Epidermal melanocyte (primary cell): ENCODE data around the gene DLEU7.

ENCODE experiments used
- DNase-seq: peaks from one replicate; pipeline ENCODE4 v3.0.0; 2011; ENCODE audit warnings: low spot score; ENCODE audit not compliant: insufficient read length

DLEU7 gene

DNA sequence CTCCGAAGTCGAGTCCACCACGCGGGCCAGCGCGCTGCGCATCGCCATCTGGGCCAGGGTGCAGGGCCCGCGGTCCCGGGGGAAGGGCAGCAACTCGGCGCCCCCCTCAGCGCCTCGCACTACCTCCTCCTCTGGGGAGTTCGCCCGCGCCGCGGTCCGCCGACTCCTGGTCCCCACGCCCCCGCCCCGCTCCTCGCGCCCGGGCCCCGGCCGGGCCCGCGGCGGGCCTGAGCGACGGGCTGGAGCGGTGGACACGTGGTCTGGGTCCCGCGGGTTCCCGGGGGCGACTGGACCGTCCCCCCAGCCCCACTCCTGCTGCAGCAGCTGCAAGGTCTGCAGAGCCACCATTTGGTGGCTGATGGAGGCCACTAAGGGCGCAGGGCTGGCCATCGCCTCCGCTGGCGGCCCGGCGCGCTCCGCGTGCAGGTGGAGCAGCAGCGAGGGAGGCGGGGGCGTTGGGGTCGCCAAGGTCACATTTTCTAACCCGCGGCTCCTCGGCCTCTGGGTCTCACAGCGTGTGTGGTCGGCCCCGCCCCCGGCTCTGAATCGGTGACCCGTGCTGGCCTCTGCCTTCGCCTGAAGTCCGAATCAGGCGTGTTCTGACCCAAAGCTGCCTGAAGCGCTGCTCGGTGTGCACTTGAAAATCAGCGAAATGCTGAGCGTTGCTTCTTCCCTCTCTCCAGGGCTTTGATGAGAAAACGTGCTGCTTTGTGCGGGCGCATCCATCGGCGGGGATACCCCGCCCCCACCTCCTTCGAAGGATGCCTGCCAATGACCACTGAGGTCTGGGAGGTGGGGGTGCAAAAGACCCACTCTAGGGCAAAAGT lies at the start of gene DLEU7:
TSS of gene DLEU7 (minus strand) at position 436 of the 827 bp plus-strand sequence. CDS start at position 390, 46 bp downstream.
- DNase-seq, result no peak

DNA sequence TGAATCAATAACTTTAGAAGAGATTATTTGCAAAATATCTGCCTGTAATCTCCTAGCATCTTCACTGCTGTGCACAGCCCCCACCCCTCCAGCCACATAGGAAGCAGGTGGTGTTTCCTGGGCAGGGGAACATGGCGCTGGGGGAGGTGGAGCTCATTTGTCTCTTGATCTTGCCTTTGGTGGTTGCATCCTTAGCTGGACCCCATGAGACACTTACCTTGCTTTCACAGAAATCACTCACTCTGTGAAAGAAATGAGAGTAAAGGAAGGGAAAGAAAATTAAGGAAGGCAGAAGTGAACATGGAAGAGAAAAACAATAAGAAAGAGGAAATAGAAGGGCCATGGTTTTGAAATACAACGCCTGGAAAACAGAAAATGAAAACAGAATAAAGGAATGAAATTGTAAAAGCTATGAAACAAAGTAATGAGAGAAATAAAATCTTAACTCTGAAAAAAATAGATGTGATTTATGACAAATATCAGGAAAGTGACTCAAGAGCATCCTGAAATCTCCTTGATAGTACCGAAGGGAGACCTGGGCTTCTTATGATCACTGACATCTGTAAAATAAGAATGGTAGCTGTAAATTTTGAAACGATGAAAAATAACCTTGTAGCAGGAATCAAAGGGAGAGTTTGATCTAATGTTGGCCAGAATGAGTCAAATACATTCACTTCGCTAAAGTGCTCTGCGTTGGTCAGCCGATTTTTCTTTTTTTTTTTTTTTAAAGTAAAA lies 48.9 kb upstream of the DLEU7 start:
- DNase-seq, result no peak

DNA sequence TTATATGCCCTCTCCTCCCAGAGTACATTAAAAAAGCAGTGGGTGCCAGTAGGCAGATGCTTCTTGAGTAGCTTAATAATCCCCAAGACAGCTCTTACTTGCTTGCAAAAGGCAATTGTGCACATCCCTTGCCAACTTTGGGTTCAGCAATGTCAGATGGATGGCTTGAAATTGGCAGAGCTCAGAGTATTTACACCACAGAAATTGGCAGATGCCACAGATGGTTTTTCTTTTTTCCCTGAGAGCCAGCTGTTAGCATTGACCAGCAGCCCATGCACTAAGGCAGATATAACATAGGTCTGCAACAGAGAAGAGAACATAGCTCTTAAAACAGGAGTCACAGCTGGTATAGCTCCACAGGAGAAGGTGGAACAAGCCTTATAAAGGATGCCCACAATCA lies 47.7 kb upstream of the DLEU7 start:
- DNase-seq, result no peak

DNA sequence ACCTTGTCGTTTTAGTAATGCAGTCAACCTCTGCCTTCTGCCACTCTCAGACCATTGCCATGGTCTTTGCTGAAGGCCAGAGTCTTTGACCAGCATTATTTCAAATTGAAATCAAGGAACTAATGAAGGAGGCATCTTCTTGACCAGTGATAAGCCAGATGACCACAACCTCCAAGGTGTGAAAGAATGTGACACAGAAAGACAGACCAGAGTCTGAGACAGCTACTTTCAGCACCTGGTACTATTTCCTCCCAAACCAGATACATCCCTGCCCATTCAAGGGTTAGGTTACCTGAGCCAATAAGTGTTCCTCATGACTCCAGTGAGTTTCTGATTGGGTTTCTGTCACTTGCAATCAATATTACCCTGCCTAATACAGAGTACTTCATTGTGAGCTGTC lies 45.8 kb upstream of the DLEU7 start:
- no peak for DNase-seq

DNA sequence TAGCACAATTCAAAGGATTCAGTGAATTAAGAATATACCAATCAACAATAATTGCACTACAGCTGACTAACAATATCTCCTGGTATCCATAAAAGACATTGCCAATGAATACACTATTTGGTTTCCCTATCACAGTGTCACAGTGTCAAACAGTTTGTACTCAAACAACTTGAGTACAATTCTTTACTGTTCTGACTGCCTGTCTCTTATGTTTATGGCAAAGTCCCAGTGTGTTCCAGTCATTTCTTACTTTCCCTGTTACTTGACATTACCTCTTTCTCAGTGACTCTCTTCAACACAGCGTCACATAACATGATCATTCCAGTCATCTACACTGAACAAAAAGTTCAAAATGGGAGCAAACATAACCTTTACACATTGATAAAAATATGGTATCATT lies 44.9 kb upstream of the DLEU7 start:
- no peak for DNase-seq

DNA sequence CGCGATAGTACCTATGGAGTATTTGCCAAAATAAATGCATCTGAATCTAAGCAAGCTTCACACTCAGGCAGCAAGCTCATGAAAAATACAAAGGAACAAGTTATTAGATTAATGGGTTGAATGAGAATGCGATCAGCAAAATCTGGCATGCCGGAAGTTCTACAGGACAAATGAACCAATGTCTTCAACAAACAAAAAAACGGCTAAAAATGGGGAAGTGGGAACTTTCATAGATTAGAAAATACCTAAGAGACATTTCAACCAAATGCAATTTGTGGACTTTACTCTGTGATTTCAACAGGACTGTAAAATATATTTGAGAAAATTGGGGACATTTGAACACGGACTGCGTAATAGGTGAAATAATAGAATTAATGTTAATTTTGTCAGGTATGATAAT lies 43.7 kb upstream of the DLEU7 start:
- no peak for DNase-seq

DNA sequence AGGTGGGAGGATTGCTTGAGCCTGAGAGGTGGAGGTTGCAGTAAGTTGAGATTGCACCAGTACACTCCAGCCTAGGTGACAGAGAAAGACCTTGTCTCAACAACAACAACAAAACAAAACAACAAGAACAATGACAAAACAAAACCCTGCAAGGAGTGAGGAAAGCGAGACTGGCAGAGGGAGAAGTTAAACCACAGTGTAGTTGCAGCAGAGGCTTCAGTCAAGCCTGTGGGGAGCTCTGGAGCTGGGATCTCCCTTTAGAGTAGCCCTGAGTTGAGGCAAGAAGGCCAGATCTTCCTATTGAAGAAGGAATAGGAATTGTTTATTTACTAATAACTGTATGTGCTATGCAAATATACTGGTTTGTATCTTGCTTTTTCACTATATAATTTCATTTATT lies 40.8 kb upstream of the DLEU7 start:
- no peak for DNase-seq

DNA sequence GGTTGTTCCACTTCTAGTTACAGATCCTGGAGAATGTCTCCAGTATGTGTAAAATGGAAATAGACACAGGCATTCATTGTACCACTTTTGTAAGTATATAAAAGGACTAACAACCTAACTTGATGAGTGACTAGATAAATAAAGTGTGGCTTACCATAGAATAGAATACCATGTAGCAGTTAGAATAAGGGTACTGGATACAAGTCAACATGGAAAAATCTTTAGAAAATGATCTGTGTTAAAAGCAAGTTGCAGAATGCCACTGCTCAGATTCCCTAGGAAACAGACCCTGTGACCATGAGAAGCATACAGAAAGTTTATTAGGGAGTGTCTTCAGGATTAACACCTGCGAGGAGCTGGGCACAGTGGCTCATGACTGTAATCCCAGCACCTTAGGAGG lies 40.2 kb upstream of the DLEU7 start:
- no peak for DNase-seq

DNA sequence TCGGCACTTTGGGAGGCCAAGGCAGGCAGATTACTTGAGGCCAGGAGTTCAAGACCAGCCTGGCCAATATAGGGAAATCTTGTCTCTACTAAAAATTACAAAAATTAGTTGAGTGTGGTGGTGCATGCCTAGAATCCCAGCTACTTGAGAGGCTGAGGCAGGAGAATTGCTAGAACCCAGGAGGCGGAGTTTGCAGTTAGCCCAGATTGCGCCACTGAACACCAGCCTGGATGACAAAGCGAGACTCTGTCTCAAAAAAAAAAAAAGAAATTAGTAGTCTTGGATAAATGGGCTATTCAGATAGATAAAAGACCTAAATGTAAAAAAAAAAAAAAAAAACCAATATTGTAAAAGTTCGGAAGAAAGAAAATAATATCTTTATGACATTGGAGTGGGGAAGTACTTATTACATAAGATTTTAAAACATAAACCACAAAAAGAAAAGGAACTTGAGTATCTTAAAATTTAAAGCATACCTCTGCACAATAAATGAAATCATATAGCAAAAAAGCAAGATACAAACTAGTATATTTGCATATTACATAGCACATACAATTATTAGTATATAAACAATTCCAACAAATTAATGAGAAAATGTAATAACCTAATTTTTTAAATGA lies 39.4 kb upstream of the DLEU7 start:
- DNase-seq, result no peak

DNA sequence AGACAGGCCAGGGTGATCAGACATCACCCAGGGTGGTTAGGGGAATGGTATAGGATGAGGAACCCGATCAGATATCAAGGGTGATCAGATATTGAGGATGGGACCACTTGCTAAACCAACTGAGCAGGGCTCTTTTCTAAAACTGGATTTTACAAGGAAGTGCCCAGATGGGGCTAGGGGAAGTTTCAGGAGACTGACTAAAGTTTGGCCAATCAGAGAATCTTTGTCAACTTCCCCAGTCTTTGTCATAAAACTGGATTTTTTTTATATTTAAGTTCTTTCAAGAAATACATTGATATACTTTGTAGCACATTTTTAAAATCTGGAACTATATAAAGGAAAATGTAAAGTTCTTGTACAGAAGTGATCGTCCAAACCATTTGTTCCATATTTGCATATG lies 30.5 kb upstream of the DLEU7 start:
- no peak for DNase-seq

DNA sequence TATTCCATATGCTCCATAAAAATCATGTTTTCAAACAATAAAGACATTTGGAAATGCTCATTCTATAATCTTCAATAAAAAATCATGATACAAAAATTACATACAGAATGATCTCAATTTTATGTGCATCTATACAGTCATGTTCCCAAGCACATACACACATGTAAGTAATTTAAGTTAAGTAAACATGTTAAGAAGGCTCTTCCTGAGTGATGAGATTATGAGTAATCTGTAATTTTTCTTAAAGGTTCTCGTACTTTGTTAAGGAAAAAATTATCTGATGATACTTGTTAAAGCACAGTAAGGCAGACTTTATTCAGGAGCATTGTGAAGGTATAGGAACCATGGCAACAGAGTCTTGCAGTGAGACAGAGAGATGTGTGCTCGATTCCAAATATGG lies 30.0 kb upstream of the DLEU7 start:
- DNase-seq, result no peak

DNA sequence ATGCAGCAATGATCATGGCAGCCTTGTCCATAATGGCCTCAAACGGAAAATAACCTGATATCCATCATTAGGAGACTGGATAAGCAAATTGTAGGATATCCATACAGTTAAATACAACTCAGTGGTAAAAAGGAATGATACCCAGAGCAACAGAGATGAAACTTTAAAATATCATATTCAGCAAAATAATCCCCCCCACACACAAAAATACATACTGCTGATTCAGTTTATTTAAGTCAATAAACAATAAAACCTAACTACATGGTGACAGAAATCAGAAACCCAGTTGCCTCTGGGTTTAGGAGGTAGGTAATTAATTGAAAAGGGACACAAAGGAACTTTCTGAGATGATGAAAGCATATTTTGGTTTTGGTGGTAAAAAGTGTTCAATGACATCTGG lies 27.9 kb upstream of the DLEU7 start:
- DNase-seq, result no peak

DNA sequence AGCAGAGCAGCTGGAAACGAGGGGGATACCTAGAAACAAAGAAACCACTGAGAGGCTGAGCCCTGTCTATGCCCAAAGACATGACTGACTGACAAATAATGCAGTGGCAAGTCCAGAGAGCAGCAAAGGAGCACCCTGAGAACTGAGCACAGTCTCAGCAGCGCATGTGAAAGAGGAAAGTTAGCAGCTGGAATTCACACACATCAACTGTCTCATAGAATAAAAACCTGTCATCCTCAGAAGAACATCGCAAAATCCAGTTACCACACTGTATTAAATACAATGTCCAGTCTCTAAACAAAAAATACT lies 24.1 kb upstream of the DLEU7 start:
- DNase-seq, result no peak

DNA sequence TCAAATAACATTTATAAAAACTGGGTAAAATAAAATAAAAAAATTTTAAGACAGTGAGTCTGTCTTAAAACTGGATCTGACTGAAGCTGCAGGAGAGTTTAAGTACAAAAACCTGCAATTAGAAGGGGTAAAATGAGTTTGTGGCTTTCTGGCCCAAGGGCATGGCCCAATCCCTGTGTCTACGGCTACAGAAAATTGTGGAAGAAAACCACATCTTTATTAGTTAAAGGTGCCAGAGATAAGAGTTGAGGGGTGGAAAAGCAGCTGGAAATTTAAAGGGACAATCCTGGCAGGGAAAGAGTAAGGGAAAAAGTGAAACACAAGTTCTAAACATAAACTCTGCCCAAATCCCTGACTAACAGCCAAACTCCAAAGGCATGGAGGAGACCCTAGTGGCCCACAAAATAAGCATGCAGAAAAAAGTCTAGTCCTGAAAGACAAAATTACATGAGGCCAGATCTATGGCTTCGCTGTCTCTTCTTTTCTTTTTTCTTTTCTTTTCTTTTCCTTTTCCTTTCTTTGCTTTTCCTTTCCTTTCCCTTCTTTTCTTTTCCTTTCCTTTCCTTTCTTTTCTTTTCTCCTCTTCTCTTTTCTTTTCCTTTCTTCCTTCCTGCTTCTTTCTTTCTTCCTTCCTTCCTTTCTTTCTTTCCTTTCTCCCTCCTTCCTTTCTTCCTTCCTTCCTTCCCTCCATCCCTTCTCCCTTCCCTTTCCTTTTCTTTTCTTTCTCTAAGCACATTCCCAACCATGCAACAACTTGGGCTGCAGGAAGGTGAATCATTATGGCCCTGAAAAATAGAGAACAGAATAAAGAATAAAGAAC lies 23.5 kb upstream of the DLEU7 start:
- no peak for DNase-seq

DNA sequence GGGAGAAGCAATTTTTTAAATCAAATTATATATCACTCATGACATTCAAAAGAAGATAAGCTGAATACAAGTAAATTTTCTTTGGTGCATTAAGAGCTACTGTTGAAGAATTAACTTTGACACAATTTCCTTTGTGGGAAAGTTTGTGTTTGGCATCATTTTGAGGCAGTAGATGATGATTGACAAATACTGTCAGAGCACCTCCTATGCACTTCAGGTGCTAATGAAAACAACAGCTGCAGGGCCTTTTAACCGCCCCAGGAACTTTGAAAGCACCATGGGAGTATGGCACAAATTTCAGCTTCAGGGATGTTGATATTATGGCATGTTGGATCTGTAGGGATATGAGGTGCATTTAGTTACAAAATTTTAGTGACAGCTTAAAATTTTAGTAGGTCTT lies 21.0 kb upstream of the DLEU7 start:
- DNase-seq, result no peak

DNA sequence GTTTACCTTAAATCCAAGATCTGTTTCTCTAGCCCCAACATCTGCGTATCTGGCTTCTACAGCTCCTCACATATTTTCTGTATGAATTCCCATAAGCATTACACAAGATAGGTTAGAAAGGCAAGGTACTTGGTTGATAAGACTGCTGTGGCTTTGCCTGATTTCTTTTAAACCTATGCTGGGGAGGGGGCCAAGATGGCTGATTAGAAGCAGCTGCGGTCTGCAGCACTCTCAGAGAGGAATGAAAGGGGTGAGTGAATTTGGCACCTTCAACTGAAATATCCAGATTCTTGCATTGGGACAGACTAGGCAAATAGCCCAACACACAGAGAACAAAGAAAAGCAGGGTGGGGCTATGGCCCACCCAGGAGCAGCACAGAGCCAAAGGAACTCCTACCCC lies 12.2 kb upstream of the DLEU7 start:
- no peak for DNase-seq

DNA sequence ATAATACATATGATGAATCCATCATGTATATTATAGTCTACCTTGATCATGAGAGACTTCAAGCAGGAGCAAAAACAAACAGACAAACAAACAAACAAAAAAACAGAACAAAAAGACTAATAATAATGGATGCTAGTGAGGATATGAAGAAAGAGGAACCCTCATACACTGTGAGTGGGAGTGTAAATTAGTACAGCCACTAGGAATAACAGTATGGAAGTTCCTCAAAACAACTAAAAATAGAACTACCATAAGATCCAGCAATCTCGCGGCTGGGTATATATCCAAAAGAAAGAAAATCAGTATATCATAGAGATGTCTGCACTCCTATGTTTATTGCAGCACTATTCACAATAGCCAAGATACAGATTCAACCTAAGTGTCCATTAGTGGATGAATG lies 7.0 kb upstream of the DLEU7 start:
- no peak for DNase-seq

DNA sequence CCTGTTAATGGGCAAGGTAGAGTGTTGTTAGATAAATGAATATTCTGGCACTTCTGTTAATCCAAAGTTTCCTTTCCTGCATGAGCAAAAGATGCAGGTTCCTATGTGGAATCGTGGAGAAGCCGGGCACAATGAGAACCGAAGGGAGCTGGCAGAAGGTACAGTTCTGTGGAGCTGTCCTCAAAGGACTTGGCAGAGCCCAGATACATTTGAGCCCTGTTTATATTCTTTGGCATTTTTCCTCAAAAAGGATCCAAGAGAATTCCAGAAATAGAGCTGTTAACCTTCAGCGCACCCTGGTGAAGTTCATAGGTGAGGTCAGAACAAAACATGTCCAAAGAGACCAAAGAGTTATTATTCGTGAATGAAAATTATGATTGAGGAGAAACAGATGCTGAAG lies 4.0 kb upstream of the DLEU7 start:
- no peak for DNase-seq

DNA sequence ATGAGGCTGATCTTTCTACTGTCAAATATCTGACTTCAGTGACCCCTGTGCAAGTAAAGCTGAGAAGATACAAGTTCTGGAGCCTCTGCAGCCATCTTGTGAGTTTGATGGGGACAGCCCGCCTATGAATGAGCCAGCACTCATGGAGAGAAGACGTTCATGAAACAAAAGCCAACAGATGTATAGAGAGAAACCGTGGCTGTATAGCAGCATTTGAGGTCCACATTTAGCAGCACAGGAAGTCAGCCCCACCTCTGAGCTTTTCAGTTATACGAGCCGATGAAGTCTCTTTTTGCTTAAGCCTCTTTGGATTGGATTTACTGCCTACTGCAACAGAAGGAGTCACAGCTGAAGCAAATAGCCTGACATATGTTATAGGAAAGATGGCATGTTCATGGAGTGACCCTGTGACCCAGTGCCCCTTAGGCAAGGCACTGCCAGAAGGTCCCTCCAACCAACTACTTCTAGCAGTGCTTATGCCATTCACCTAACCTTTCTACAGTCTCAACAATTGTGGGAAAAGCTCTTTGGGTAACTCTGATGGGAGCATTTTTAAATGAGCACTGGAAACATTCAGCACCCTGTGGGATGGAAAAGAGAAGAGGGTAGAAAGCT lies 3.5 kb upstream of the DLEU7 start:
- DNase-seq, result no peak

DNA sequence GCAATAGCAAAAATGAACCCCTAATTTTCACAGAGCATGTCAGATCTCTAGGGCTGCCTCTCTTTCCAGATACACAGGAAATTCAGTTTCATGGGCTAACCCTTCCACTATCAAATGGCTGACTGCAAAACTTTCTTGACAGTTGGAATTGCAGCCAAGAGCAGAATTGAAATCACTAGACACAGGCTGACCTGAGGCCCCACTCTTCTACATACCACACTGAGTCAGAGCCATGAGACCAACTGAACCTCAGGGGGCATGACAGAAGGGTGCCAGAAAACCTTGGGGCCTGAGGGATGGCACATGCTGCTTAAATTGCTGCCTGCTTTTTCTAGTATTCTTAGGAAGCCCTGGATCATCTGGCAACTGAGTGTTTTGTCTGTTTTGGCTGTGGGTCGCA lies 1.7 kb upstream of the DLEU7 start:
- no peak for DNase-seq

DNA sequence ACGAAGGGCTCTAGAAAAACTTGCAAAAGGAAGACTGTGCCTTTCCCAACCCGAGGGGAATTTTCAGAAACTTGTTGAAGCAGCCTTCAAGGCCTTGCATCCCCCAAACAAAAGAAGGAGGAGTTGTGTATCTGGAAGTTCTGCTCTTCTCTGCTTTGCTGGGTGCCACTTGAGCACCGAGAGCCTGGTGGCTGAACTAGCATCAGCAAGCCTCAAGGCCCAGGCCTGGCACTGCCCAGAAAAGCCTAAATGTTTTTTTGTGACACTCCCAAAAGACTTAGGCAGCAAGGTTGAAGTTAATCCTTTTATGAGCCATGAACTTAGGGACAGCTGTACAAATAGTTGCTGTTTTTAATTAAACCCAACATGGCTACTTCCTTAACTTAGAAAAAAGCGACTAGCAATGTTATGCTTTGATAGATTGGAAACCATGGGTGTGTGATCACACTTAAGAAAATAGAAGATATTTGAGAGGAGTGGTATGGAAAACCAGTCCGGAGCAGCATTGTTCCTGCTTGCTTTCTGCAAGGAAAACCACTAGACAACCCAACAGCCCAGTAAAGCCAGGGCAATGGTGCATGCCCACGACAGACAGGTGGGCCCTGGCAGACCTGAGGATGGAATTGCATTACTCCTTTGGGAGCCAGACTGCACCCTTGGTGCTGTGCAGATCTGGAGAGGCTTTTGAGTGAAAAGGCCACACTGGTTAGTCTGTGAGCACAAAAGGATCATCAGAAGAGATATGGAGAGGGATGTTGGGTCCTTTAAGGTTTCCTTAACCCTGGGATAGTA lies 788 bp upstream of the DLEU7 start:
- DNase-seq, result no peak
